ENCODE data around the gene ITGAV.
A peak's percentile ranks its signal among the peaks of the same experiment; 100 is the strongest.

ITGAV gene

GRCh38 chr2:186592137-186592875 is 2.5 kb downstream of the ITGAV start:
- no CpG with 5 or more reads among the region's 5 CpGs for WGBS, 2 experiments (ENCODE audit: insufficient coverage in 2 of 2)
- H3K4me1 ChIP-seq (ENCODE audit: control insufficient read depth, insufficient read depth, low read length, poor library complexity, severe bottlenecking), result peaks cover 21% of the 10 kb centered on the region
- peak overlapping the region; percentile 89 for H3K4me3 ChIP-seq (ENCODE audit: extremely low read depth, insufficient read depth, low read length, poor library complexity, severe bottlenecking)
- no peaks in the 10 kb centered on the region for H3K9me3 ChIP-seq (ENCODE audit: control insufficient read depth, low read length)
- peaks cover 32% of the 10 kb centered on the region for H3K36me3 ChIP-seq (ENCODE audit: control insufficient read depth, insufficient read depth, low read length)
- H3K27ac ChIP-seq (ENCODE audit: low read depth, low read length, severe bottlenecking), result peak overlapping the region; percentile 34

- Histone ChIP-seq H3K36me3 (ENCODE audit: control insufficient read depth, insufficient read depth, low read length) (peaks cover 40% of the 10 kb centered on the region), H3K4me3 (ENCODE audit: extremely low read depth, insufficient read depth, low read length, poor library complexity, severe bottlenecking) (peak overlapping the region; percentile 89), H3K9me3 (ENCODE audit: control insufficient read depth, low read length) (no peaks in the 10 kb centered on the region), H3K4me1 (ENCODE audit: control insufficient read depth, insufficient read depth, low read length, poor library complexity, severe bottlenecking) (peaks cover 31% of the 10 kb centered on the region), H3K27ac (ENCODE audit: low read depth, low read length, severe bottlenecking) (no peak overlapping the region)
- WGBS, 2 experiments (ENCODE audit: insufficient coverage in 2 of 2), result no CpG with 5 or more reads among the region's 3 CpGs
Measured at GRCh38 chr2:186593523-186593922, 3.7 kb downstream of the ITGAV start.

GRCh38 chr2:186594001-186594722 is 4.3 kb downstream of the ITGAV start:
- 76 to 91% methylated on average over 3 of the region's 4 CpGs for whole genome bisulfite sequencing, 2 experiments (ENCODE audit: insufficient coverage in 2 of 2)
- Histone ChIP-seq H3K9me3 (ENCODE audit: control insufficient read depth, low read length) (no peaks in the 10 kb centered on the region), H3K4me1 (ENCODE audit: control insufficient read depth, insufficient read depth, low read length, poor library complexity, severe bottlenecking) (peaks cover 31% of the 10 kb centered on the region), H3K4me3 (ENCODE audit: extremely low read depth, insufficient read depth, low read length, poor library complexity, severe bottlenecking) (peak overlapping the region; percentile 89), H3K27ac (ENCODE audit: low read depth, low read length, severe bottlenecking) (no peak overlapping the region), H3K36me3 (ENCODE audit: control insufficient read depth, insufficient read depth, low read length) (peaks cover 41% of the 10 kb centered on the region)

- Histone ChIP-seq H3K36me3 (ENCODE audit: control insufficient read depth, insufficient read depth, low read length) (peaks cover 51% of the 10 kb centered on the region), H3K4me1 (ENCODE audit: control insufficient read depth, insufficient read depth, low read length, poor library complexity, severe bottlenecking) (peaks cover 41% of the 10 kb centered on the region), H3K4me3 (ENCODE audit: extremely low read depth, insufficient read depth, low read length, poor library complexity, severe bottlenecking) (peak overlapping the region; percentile 0), H3K9me3 (ENCODE audit: control insufficient read depth, low read length) (no peaks in the 10 kb centered on the region), H3K27ac (ENCODE audit: low read depth, low read length, severe bottlenecking) (no peak overlapping the region)
- 63 to 86% methylated on average over 1 to 2 of the region's 2 CpGs for WGBS, 2 experiments (ENCODE audit: insufficient coverage in 2 of 2)
Measured at GRCh38 chr2:186595219-186595618, 5.4 kb downstream of the ITGAV start.

GRCh38 chr2:186599186-186599778 is 9.4 kb downstream of the ITGAV start:
- H3K36me3 ChIP-seq (ENCODE audit: control insufficient read depth, insufficient read depth, low read length), result peaks cover 66% of the 10 kb centered on the region
- H3K27ac ChIP-seq (ENCODE audit: low read depth, low read length, severe bottlenecking), result no peak overlapping the region
- H3K4me1 ChIP-seq (ENCODE audit: control insufficient read depth, insufficient read depth, low read length, poor library complexity, severe bottlenecking), result peaks cover 64% of the 10 kb centered on the region
- H3K9me3 ChIP-seq (ENCODE audit: control insufficient read depth, low read length), result no peaks in the 10 kb centered on the region
- 75 to 80% methylated on average over 1 to 2 of the region's 3 CpGs for WGBS, 2 experiments (ENCODE audit: insufficient coverage in 2 of 2)
- no peak overlapping the region for H3K4me3 ChIP-seq (ENCODE audit: extremely low read depth, insufficient read depth, low read length, poor library complexity, severe bottlenecking)

GRCh38 chr2:186603286-186603685 is 13.4 kb downstream of the ITGAV start:
- H3K27ac ChIP-seq (ENCODE audit: low read depth, low read length, severe bottlenecking), result peak overlapping the region; percentile 1
- H3K4me3 ChIP-seq (ENCODE audit: extremely low read depth, insufficient read depth, low read length, poor library complexity, severe bottlenecking), result no peak overlapping the region
- H3K4me1 ChIP-seq (ENCODE audit: control insufficient read depth, insufficient read depth, low read length, poor library complexity, severe bottlenecking), result peaks cover 82% of the 10 kb centered on the region
- peaks cover 74% of the 10 kb centered on the region for H3K36me3 ChIP-seq (ENCODE audit: control insufficient read depth, insufficient read depth, low read length)
- no peaks in the 10 kb centered on the region for H3K9me3 ChIP-seq (ENCODE audit: control insufficient read depth, low read length)
- WGBS, 2 experiments (ENCODE audit: insufficient coverage in 2 of 2), result no CpG with 5 or more reads among the region's 1 CpG

- Histone ChIP-seq H3K4me3 (ENCODE audit: extremely low read depth, insufficient read depth, low read length, poor library complexity, severe bottlenecking) (no peak overlapping the region), H3K4me1 (ENCODE audit: control insufficient read depth, insufficient read depth, low read length, poor library complexity, severe bottlenecking) (peaks cover 84% of the 10 kb centered on the region), H3K36me3 (ENCODE audit: control insufficient read depth, insufficient read depth, low read length) (peaks cover 81% of the 10 kb centered on the region), H3K27ac (ENCODE audit: low read depth, low read length, severe bottlenecking) (peak overlapping the region; percentile 72), H3K9me3 (ENCODE audit: control insufficient read depth, low read length) (no peaks in the 10 kb centered on the region)
- WGBS, 2 experiments (ENCODE audit: insufficient coverage in 2 of 2), result 71 to 88% methylated on average over 3 of the region's 3 CpGs
Measured at GRCh38 chr2:186605041-186605440, 15.2 kb downstream of the ITGAV start.

- WGBS, 2 experiments (ENCODE audit: insufficient coverage in 2 of 2), result 93 to 100% methylated on average over 5 of the region's 6 CpGs
- Histone ChIP-seq H3K4me1 (ENCODE audit: control insufficient read depth, insufficient read depth, low read length, poor library complexity, severe bottlenecking) (peaks cover 77% of the 10 kb centered on the region), H3K9me3 (ENCODE audit: control insufficient read depth, low read length) (no peaks in the 10 kb centered on the region), H3K27ac (ENCODE audit: low read depth, low read length, severe bottlenecking) (peak overlapping the region; percentile 17), H3K36me3 (ENCODE audit: control insufficient read depth, insufficient read depth, low read length) (peaks cover 82% of the 10 kb centered on the region), H3K4me3 (ENCODE audit: extremely low read depth, insufficient read depth, low read length, poor library complexity, severe bottlenecking) (no peak overlapping the region)
Measured at GRCh38 chr2:186607660-186608324, 17.9 kb downstream of the ITGAV start.

- no peak overlapping the region for H3K4me3 ChIP-seq (ENCODE audit: extremely low read depth, insufficient read depth, low read length, poor library complexity, severe bottlenecking)
- H3K27ac ChIP-seq (ENCODE audit: low read depth, low read length, severe bottlenecking), result peak overlapping the region; percentile 63
- H3K4me1 ChIP-seq (ENCODE audit: control insufficient read depth, insufficient read depth, low read length, poor library complexity, severe bottlenecking), result peaks cover 59% of the 10 kb centered on the region
- no peaks in the 10 kb centered on the region for H3K9me3 ChIP-seq (ENCODE audit: control insufficient read depth, low read length)
- H3K36me3 ChIP-seq (ENCODE audit: control insufficient read depth, insufficient read depth, low read length), result peaks cover 83% of the 10 kb centered on the region
- WGBS, 2 experiments (ENCODE audit: insufficient coverage in 2 of 2), result 78 to 82% methylated on average over 4 to 7 of the region's 7 CpGs
Measured at GRCh38 chr2:186610785-186611184, 20.9 kb downstream of the ITGAV start.

GRCh38 chr2:186611526-186611925 is 21.7 kb downstream of the ITGAV start:
- Histone ChIP-seq H3K36me3 (ENCODE audit: control insufficient read depth, insufficient read depth, low read length) (peaks cover 77% of the 10 kb centered on the region), H3K4me1 (ENCODE audit: control insufficient read depth, insufficient read depth, low read length, poor library complexity, severe bottlenecking) (peaks cover 53% of the 10 kb centered on the region), H3K27ac (ENCODE audit: low read depth, low read length, severe bottlenecking) (peak overlapping the region; percentile 58), H3K9me3 (ENCODE audit: control insufficient read depth, low read length) (no peaks in the 10 kb centered on the region), H3K4me3 (ENCODE audit: extremely low read depth, insufficient read depth, low read length, poor library complexity, severe bottlenecking) (no peak overlapping the region)
- 93 to 100% methylated on average over 1 of the region's 2 CpGs for WGBS, 2 experiments (ENCODE audit: insufficient coverage in 2 of 2)

Data from mesodermal cell (in vitro differentiated cells).